SK-N-DZ (cell line): ENCODE measurements around the gene CEP250.

Experiments used
- DNase-seq: peaks from one replicate; pipeline ENCODE4 v3.0.0-alpha.2; 2015; ENCODE audit warnings: low spot score
- small RNA-seq, 2 experiments: library from RNA; depleted of rRNA; stranded (forward); fragments of <200 nt; gene quantifications; one replicate each; pipeline ENCODE3, GENCODE V24; 2014

CEP250 gene

DNA sequence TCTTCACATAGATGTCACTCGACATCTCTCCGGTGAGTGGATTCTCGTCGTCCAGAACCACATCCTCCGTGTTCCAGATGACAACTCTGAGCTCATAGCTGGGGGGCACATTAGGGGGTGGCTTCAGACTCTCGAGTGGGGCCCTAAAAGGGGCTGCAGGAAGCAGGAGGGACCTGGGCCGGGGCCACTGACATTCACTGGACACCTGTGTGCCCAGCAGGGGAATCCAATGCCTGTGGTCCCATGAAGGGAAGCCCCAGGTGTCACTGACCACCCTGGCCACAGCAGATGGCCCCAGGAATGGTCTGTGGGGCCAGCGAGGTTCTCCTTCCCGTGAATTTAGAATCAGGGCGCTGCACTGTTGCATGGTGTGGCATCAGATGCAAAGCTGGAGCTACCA lies 105.1 kb downstream of the CEP250 start:
- no peak for DNase-seq

DNA sequence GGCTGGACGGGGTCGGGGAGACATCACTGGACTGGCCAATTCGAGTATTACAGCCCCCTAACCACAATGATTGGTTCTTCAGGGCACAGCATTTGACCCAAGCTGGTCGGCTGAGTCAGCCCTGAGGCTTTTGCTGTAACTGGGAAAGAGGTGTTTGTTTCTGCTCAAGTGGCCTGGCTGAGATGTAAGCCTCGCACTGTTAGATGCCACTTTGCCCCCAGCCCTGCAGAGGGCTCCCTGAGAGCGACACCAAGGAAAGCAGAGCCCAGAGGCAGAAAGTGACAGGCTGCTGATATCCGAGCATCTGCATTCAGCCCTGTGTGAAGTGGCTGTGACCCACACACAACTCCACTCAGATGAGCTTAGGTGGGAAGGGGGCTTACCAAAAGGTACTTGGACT lies 105.9 kb downstream of the CEP250 start:
- peak; percentile 85 for DNase-seq

DNA sequence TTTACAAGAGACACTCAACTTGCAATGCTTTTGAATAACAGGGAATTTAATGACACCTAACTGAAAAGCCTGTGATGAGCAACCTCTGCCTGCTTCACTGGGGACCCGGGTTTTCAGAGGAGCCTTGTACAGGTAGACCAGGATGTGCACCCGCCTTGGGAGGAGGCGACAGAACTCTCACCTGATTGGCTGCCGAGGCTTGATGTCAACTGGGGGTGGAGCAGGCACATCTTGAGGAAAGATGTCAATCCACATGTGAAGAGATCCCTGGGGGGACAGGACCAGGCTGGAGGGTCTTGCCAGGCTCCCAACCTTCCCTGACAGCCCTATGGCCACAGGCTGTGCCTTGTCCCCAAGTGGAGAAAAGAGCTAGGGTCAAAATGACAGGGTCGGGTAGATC lies 106.3 kb downstream of the CEP250 start:
- DNase-seq = peak; percentile 51

DNA sequence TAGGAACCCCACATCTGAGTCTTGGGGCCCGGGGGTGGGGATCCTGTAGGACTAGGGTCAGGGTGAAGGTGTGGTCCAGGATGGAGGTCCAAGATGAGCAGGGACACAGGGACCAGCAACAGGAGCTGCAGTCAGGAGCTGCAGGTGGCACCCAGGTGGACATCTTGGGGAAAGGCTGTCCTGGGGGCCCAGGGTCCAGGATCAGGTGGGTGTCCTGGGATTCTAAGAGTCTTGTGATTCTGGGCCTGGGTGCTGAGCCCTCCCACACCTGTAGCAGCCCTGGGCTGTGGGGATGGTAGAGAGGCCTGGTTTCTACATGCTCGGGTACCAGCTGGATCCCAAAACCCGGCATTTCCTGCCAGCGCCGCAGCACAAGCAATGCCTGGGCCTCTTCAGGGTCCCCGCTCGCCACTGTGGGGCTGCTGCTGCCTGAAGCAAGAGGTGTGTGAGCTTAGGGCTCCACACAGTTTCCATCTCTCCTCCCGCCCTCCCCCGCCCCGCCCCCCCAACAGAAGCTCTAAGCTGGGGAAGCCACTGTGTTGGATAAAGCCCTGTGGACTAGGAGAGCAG lies 107.2 kb downstream of the CEP250 start:
- DNase-seq = no peak

DNA sequence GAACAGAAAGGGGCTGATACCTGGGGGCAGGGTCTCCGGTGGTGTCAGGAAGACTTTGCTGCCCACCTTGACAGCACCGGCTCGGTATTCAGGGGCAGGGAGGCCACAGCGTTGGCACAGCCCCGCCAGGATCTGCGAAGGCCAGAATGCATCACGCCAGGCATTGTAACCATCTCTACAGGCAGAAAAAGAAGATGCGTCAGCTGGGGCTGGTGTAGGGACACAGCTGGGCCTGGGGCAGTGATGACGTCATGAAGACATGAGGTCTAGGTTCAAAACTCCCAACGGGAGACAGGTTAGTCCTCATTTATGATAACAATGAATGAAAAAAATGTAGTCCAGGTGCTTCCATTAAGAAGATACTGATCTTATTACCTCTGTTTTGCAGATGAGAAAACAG lies 108.4 kb downstream of the CEP250 start:
- DNase-seq = no peak

DNA sequence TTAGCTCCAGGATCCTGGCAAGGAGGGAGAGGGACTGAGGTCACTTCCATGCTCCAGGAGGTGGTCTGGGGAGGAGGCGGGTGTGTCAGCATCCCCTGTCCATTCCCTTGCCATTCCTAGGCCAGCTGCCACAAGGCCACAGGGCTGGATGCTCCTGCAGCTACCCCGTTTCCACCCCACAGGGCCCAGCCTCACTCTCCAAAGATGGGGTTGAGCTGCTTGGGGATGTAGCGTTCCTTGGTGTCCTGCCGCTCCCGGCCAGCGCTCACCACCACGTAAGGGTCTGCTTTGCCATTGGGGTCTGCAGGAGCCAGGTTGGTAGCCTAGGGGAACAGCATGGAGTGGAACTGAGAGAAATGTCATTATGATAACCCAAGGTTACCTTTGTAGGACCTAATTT lies 109.5 kb downstream of the CEP250 start:
- DNase-seq = no peak

DNA sequence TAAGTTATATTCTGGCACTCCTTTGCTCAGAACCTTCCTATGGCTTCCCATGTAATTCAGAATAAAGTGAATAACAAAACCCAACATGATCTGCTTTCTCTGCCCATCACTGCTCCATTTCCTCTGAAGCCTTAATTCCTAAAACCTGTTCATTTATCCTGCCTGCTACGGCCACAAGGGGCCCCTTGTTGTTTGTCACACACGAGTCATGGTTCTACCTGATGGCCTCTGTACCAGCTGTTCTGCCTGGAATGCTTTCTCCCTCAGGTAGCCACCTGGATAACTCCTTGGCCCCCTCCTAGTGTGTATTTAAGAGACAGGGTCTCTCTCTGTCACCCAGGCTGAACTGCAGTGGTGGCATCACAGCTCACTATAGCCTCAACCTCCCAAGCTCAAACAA lies 113.2 kb downstream of the CEP250 start:
- peak; percentile 43 for DNase-seq

Small RNA genes lying within 50 kb of the gene (small RNA-seq; reads per million reads assigned to genes)
- gene MIR1289-1 = 0 to 0.18 reads per million in 2 experiments
